HTR-8/SVneo (cell line): ENCODE data around the gene TIMM10.
A peak's percentile ranks its signal among the peaks of the same experiment; 100 is the strongest.

Source experiments
- DNase-seq: peaks from one replicate; pipeline ENCODE4 v3.0.0; 2011; ENCODE audit warnings: low spot score, mixed read lengths; ENCODE audit not compliant: insufficient read length
- FAIRE-seq: peaks from 2 replicates; lab custom pipeline; 2011; peaks lifted over from hg19 to GRCh38; lab: Jason Lieb, UNC

The TIMM10 gene, protein sequence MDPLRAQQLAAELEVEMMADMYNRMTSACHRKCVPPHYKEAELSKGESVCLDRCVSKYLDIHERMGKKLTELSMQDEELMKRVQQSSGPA

DNA sequence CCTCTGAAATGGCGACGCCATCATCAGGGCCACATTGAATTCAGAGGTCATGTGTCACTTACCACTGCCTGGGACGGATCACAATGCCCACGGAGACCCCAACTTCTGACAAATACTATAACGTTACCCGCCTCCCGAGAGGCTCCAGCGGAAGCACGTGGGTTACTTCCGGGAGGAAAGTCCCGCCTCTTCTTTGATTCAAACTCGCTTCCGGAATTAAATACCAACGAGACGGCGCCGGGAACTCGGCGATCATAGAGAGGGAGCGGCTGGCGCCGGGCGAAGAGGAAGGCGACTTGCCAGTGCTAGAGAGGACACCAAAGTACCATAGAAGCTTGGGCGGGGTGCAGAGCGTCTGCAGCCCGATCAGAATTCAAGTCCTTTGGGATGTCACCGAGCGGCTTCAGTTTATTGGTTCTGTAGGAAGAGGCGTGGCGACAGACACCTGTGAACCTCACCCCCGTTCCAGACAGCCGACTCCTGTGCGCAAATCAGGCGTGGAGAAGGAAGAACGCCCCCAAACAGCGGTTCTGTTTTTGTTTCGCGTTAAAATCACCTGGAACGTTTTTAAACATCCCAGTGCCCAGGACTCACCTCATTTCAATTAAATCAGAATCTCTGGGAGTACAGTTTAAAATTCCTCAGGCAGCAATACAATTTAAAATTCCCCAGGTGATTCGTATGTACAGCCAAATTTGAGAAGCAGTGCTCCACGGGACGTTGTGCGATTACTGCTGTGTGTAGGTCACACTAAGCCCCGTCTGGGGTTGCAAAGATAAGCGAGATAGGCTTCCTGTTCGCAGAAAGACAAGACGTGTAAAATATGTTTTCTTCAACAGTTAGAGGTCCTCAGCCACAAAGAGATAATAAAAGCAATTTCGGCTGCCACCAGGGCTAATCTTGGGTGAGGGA, at the start of gene TIMM10:
Gene TIMM10 (minus strand): TSS at position 159 of the 912 bp plus-strand sequence. CDS start 565 bp downstream, outside the sequence.
- FAIRE-seq (no peak), DNase-seq (peak; percentile 96)

DNA sequence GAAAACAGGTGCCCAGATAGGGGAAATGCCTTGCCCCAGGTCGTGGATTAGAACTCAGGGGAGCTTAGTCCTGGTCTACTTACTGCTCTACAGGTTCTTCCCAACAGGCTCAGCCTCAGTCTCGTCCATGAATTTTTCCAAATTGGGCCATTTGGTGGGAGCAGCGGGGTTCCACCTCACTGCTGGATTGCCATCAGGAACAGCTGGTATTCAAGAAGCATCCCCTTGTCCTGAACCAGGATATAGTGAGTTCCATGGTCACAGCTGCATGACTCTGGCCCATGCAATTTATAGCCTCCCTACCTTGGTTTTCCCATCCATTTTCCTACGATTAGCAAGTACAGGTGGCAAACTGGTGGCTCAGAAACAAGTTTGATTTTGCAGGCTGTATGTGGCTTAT, 43.5 kb upstream of the TIMM10 start:
- DNase-seq (no peak), FAIRE-seq (no peak)

DNA sequence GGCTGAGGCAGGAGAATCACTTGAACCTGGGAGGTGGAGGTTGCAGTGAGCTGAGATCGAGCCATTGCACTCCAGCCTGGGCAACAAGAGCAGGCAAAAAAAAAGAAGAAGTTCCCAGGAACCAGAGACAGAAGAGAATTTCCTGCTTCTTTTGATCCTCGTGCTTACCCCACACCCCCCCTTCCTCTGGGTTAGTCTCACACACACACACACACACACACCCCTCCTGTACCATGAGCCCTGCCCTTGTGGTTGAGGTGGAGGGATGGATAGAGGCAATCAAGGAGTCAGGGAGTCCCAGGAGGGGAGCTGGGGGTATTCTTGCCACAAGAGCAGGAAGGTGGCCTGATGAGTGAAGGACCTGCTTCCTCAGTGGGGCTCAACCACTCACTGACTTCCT, 41.1 kb upstream of the TIMM10 start:
- no peak for DNase-seq
- no peak for FAIRE-seq

- peak; percentile 81 for DNase-seq
- no peak for FAIRE-seq
Measured at GRCh38 chr11:57568330-57568766, 37.8 kb upstream of the TIMM10 start.

GRCh38 chr11:57567515-57568329, 37.2 kb upstream of the TIMM10 start, which contains the start of gene UBE2L6:
TSS of gene UBE2L6 (minus strand) at chr11:57567672. CDS start at chr11:57567611, 61 bp downstream.
- peak; percentile 50 for DNase-seq
- no peak for FAIRE-seq

- DNase-seq, result no peak
Measured at GRCh38 chr11:57566905-57567514, 36.5 kb upstream of the TIMM10 start.

GRCh38 chr11:57566005-57566904, 35.7 kb upstream of the TIMM10 start:
- FAIRE-seq, result no peak

More at GRCh38 chr11:57566905-57567514, 36.5 kb upstream of the TIMM10 start:
- no peak for FAIRE-seq

GRCh38 chr11:57562596-57562995, 32.0 kb upstream of the TIMM10 start:
- FAIRE-seq (no peak), DNase-seq (no peak)

More at GRCh38 chr11:57566005-57566904, 35.7 kb upstream of the TIMM10 start:
- peak; percentile 51 for DNase-seq

DNA sequence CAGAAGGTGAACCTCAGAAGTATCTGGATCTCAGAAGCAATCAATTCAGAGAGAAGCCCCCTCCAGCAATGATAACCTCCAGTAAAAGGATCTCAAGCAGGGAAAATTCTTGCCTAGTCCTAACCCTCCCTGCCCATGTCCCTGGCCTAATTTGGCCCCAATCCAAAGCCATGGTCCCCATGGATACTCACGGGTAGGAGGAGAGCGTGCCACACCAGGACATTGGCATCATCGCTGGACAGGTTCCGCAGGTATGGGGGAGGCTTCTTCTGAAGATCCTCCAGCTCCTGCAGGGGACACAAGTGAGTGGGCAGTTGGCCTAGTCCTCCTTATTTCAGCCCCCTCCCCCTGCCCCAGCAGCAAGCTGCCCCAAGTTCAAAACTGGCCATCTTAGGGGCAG, 29.6 kb upstream of the TIMM10 start:
- no peak for FAIRE-seq
- DNase-seq, result no peak

- FAIRE-seq (no peak), DNase-seq (no peak)
Measured at GRCh38 chr11:57556041-57556440, 25.5 kb upstream of the TIMM10 start.

DNA sequence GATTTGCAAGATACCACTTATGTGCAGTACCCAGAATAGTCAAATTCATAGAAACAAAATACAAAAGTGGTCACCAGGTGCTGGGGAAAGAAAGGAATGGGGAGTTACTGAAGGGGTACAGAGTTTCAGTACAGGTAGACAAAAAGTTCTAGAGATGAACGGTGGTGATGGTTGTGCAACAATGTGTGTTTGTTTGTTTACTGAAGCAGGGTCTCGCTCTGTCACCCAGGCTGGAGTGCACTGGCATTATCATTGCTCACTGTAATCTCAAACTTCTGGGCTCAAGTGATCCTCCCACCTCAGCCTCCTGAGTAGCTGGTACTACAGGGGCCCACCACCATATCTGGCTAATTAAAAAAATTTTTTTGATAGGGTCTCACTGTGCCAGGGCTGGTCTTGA, 24.8 kb upstream of the TIMM10 start:
- no peak for FAIRE-seq
- DNase-seq, result no peak

GRCh38 chr11:57552479-57552878, 21.9 kb upstream of the TIMM10 start:
- DNase-seq, result no peak
- no peak for FAIRE-seq

GRCh38 chr11:57551941-57552340, 21.4 kb upstream of the TIMM10 start:
- FAIRE-seq (no peak), DNase-seq (no peak)

DNA sequence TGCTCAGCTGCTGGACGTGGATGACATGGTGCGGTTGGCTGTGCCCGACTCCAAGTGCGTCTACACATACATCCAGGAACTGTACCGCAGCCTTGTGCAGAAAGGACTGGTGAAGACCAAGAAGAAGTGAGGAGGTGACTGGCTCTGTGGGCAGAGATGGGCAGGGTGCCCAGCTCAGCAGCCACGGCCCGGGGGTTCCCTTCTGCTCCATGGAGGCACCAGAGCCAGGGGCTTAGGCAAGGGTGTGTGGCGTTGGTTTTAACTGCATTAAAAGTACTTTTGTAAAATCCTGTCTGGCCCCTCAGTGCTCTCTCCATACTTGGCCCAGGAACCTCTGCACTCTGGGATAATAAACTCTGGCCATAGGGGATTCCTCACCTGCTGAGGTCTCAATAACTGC, 19.4 kb upstream of the TIMM10 start:
- FAIRE-seq (no peak), DNase-seq (no peak)

DNA sequence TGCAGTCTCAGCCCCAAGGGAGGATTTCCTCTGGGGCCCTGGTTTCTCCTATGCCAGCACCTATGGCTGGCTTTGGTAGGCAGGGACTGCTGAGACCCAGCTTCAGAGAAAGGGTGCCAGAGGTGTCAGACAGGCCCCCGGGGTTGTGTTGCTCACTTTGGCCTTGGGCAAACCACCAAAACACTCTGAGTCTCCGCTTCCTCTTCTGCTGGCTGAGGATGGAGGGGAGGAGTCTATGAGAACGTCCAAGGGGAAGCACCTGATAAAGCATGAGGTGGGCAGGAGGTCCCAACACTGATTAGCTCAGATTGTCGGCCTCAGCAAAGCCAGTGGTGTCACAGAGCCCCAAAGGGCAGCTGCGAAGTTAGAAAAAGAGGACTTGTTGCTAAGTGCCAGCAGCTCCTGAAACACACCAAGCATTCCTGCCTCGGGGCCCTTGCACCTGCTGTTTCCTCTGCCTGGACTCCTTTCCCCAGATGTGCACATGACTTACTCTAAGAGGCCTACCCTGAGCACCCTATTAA, 17.4 kb upstream of the TIMM10 start:
- DNase-seq (no peak), FAIRE-seq (no peak)

GRCh38 chr11:57546869-57547475, 16.4 kb upstream of the TIMM10 start:
- FAIRE-seq (peak; percentile 60), DNase-seq (peak; percentile 40)

GRCh38 chr11:57546451-57546850, 15.9 kb upstream of the TIMM10 start:
- FAIRE-seq, result no peak
- no peak for DNase-seq

GRCh38 chr11:57545883-57546282, 15.3 kb upstream of the TIMM10 start:
- DNase-seq (no peak), FAIRE-seq (no peak)

- FAIRE-seq, result no peak
- DNase-seq, result no peak
Measured at GRCh38 chr11:57544566-57544965, 14.0 kb upstream of the TIMM10 start.
